Hematopoietic multipotent progenitor cell (in vitro differentiated cells): Measurements from ENCODE around the gene GPN2. TPM values are rescaled to one million over a fixed set of nuclear protein-coding genes. Genes with fewer than 3 reads are reported as not detected.

Source experiments
- DNase-seq, 3 donors: peaks; one replicate each; pipeline ENCODE4 v3.0.0-alpha.2; 2011 to 2015; ENCODE audit warnings: low read depth in 2 of 3, low spot score in 2 of 3
- total RNA-seq: library from RNA; depleted of rRNA; stranded (reverse); fragments of >200 nt; gene quantifications from one replicate; pipeline ENCODE4 v1.2.3, GENCODE V29; 2012

GPN2 gene
- total RNA-seq = 25.6 TPM

DNA sequence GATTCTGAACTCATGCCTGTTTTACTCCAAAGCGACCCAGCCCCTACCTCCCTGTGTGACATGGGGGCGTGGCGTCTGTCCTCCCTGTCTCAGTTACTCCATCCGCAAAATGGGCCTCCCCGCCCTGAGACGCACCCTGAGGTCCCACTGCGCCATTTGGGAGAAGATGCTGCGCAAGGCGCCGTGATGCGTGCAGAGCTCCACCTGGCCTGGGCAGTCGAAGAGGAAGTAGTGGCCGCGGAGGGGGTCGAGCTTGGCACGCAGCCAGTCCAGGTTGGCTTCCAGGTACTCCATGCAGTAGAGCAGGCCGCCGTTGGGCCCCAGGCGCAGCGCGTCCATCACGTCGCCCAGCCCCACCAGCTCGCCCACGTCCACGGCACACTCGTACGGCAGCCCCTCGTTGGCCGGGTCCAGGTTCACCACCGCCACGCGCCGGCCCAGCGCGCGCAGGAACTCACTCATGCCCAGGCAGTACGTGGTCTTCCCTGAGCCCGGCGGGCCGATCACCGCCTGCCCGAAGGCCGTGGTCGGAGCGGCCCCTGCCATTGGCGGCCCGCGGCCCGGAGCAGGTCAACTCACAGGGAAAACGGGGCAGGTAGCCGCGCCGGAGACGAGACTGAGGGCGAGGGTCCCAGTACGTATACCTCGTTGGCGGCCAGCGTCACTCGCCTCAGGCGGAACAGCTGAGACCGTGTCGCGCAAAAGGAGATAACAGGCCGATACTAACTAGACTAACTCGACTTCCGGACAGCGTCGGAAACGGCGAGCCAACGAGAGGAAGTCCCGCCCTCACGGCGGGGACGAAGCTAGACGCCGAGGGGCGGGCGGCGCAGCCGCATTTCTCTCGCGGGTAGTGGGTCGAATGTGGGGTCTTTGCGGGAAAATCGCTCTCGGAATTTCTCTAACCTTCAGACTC is at the start of gene GPN2:
GPN2 (minus strand) TSS at position 733 of the 916 bp plus-strand sequence; CDS start at position 546, 187 bp downstream.
- peak; percentile 50 to 86 (median 85) for DNase-seq

- no peak for DNase-seq
Measured at GRCh38 chr1:26938659-26939025, 48.6 kb upstream of the GPN2 start.

GRCh38 chr1:26938004-26938658 is 48.0 kb upstream of the GPN2 start:
- no peak for DNase-seq

- DNase-seq = no peak
Measured at GRCh38 chr1:26936823-26937222, 46.7 kb upstream of the GPN2 start.

DNA sequence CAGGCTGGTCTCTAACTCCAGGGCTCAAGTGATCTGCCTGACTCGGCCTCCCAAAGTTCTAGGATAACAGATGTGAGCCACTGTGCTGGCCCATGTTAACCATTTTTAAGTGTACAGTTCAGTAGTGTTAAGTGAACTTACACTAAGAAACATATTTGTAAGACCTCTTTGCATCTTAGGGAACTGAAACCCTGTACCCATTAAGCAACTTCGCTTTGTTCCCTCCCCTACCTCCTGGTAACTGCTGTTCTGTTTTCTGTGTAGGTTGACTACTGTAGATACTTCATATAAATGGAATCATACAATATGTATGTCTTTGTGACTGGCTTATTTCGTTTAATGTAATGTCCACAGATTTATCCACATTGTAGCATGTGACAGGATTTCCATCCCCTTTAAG is 42.4 kb upstream of the GPN2 start:
- DNase-seq = no peak

- no peak for DNase-seq
Measured at GRCh38 chr1:26923711-26924110, 33.6 kb upstream of the GPN2 start.

- no peak for DNase-seq
Measured at GRCh38 chr1:26922901-26923300, 32.8 kb upstream of the GPN2 start.

GRCh38 chr1:26922431-26922729 is 32.3 kb upstream of the GPN2 start:
- no peak for DNase-seq

DNA sequence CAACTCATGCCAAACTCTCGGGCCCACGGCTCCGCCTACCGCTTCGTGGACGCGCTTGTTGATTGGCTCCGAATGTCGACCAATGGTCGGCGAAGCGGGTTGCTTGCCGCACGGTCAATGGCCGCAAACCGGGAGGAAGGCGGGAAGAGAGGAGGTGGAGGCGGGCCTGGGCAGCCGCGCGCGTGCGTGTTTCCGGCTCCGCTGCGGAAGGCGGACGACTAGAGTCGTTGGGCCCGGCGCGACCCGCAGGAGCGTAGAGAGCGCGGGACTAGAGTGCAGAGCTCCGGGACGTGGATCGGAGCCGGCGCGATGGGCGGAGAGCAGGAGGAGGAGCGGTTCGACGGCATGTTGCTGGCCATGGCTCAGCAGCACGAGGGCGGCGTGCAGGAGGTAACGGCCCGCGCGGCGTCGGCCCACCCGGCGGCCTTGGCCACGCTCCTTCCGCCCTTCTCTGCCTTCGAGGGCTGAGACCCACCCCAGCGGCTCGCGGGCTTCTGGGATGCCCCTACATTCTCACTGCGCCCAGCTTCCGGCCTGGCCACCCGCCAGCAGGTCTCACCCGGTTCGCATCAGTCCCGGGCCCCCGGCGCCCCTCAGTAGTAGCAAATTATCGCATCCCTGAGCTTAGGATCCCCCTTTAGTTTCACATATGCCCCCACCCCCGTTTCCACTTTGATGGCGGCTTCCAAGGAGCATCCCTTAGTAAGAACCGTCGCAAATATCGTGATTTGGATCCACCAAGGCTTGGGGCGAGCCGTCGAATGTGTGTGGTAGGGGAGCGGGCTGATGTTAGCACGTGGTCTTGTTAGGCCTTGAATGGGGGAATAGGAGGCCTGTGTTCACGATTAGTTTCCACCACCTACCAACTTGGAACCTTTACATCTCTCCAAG is 31.7 kb upstream of the GPN2 start, which contains the start of gene NUDC:
NUDC (plus strand) TSS at position 204 of the 891 bp plus-strand sequence; CDS start at position 310, 106 bp downstream.
- peak; percentile 83 to 98 (median 97) for DNase-seq

DNA sequence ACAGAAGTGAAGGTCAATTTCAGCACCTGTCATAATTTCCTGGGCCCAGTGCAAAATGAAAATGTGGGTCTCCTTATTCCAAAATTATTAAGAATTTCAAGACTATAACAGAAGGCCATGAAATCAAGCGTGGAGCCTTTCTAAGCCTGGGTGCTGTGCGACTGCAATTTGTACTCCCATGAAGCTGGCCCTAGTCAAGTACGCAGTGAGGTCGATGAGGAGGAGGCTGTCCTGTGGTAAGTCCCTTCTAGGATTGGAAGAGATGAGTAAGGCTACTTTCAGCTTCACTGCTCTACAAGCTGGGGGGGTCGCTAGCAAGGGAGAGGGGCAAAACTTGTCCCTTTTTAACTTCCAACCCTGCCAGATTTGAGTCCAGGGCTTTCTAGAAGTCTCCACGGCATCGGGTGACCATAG is 31.1 kb upstream of the GPN2 start:
- DNase-seq = no peak

DNA sequence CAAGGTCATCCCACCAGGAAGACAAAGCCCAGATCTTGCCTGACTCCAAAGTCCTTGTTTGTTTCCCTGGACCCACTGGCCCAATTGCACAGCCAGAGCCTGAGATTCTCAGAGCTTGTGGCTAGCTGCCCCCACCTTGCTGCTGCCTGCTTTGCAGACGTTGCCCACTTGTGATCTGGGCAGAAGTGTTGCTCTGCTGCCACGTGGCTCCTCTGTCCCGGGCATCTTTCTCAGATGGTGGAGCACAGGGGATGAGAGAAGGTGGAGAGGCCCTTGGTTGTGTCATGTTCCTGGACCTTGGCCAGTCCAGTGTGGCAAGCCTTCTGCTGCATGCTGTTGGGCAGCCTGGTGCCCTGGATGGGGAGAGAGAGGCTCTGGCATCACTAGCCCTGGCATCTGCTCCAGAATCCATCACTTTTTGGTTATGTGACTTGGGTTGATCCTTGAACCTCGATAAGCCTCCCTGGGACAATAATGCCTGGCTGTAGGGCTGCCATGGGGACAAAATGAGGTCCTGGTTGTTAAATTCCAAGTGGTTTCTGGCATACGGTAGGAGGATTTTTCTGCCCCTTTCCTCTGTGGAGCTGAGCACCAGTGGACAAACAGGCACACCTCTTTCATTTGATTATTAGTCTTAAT is 25.2 kb upstream of the GPN2 start:
- no peak for DNase-seq

GRCh38 chr1:26913754-26914619 is 23.9 kb upstream of the GPN2 start, which contains the start of gene NR0B2:
Gene NR0B2, minus strand, starts transcription at chr1:26913975. Its CDS starts 35 bp downstream, at chr1:26913940.
- no peak for DNase-seq

- DNase-seq = no peak
Measured at GRCh38 chr1:26913389-26913753, 23.3 kb upstream of the GPN2 start.

DNA sequence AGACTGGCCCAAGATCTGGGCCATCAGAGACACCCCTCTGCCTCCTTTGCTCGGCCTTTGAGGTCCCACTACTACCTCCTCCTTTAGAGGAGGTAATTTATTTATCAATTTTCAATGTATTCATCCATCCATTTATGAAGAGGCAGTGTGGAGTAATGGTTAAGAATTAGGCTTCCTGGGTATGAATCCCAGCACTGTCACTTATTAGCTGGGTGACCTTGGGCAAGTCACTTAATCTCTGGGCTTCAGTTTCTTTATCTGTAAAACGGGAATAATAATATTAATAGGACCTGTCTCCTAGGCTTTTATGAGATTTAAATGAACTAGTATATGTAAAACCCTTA is 22.0 kb upstream of the GPN2 start:
- DNase-seq = no peak

GRCh38 chr1:26911399-26912146 is 21.5 kb upstream of the GPN2 start:
- DNase-seq = no peak

- no peak for DNase-seq
Measured at GRCh38 chr1:26910343-26911160, 20.5 kb upstream of the GPN2 start.

GRCh38 chr1:26909951-26910342 is 19.9 kb upstream of the GPN2 start:
- no peak for DNase-seq
